Panc1 (cell line): Measurements from ENCODE around the gene GALP. TPM values are rescaled to one million over a fixed set of nuclear protein-coding genes. Genes with fewer than 3 reads are reported as not detected.
"Not testable (repeated sequence)": the region's sequence is repeated elsewhere in the genome, so short reads cannot be mapped to it uniquely, and the experiment has no call there.

Source experiments
- ATAC-seq: fragments of 200-7000 bp; cut with Tn5 transposase; 2 replicates; pipeline ENCODE4 v1.9.1; 2020; ENCODE audit warnings: mild to moderate bottlenecking, moderate library complexity
- BruUV-seq: library from RNA; stranded (reverse); fragments of 400-500 nt; replicated peaks from 2 replicates; lab custom pipeline; 2021; lab: Mats Ljungman, UMichigan
- CTCF ChIA-PET: fragments of 300-600 bp; sonication (Branson Sonifier 250); formaldehyde crosslinking; loops from one replicate; lab custom pipeline; 2022; ENCODE audit warnings: antibody characterized with exemption; lab: Charles Lee
- POLR2A ChIA-PET: fragments of 300-600 bp; sonication (Branson Sonifier 250); formaldehyde crosslinking; loops from one replicate; lab custom pipeline; 2022; ENCODE audit warnings: antibody characterized with exemption; lab: Charles Lee
- DNase-seq: peaks from one replicate; pipeline ENCODE4 v3.0.0-alpha.2; 2010; ENCODE audit warnings: low read depth, low spot score
- H3K27ac ChIP-seq: 2 replicates; pipeline ENCODE4 v1.5.1; 2011; ENCODE audit warnings: mild to moderate bottlenecking, low read length, inconsistent platforms
- H3K27me3 ChIP-seq: fragments of 200-500 bp; sonication (Bioruptor generic); 2 replicates; pipeline ENCODE4 v1.6.0; 2014; ENCODE audit warnings: low read length, inconsistent platforms; ENCODE audit not compliant: control insufficient read depth, insufficient read depth
- H3K36me3 ChIP-seq: fragments of 200-500 bp; sonication (Bioruptor generic); 2 replicates; pipeline ENCODE4 v1.5.1; 2014; ENCODE audit warnings: inconsistent platforms, mild to moderate bottlenecking, low read length, moderate library complexity; ENCODE audit not compliant: control insufficient read depth, insufficient read depth
- H3K4me1 ChIP-seq: 2 replicates; pipeline ENCODE4 v1.5.1; 2011; ENCODE audit warnings: inconsistent platforms, mild to moderate bottlenecking, low read length, moderate library complexity; ENCODE audit not compliant: control insufficient read depth, insufficient read depth
- H3K4me3 ChIP-seq, 2 experiments: 2 replicates each; pipeline ENCODE4 v1.5.1; 2011 to 2012; ENCODE audit warnings: low read depth in 2 of 2, low read length in 2 of 2, mild to moderate bottlenecking in 2 of 2, inconsistent platforms in 1 of 2, moderate library complexity in 1 of 2
- H3K9me3 ChIP-seq: fragments of 200-500 bp; sonication (Bioruptor generic); 2 replicates; pipeline ENCODE4 v1.5.1; 2014; ENCODE audit warnings: low read depth, mild to moderate bottlenecking, inconsistent platforms, low read length, moderate library complexity; ENCODE audit not compliant: control insufficient read depth, insufficient read depth
- CTCF ChIP-seq: fragments of 450-650 bp; IDR thresholded peaks from 2 replicates; pipeline ENCODE4 v1.5.1; 2017; ENCODE audit warnings: mild to moderate bottlenecking
- POLR2AphosphoS5 ChIP-seq: IDR thresholded peaks from 2 replicates; pipeline ENCODE4 v1.6.1; 2012; ENCODE audit warnings: mild to moderate bottlenecking, low read depth, low read length, moderate library complexity
- REST ChIP-seq, 2 experiments: IDR thresholded peaks; 2 replicates each; pipeline ENCODE4 v1.6.1; 2011 to 2012; ENCODE audit warnings: low read depth in 2 of 2, control low read depth in 1 of 2, low read length in 1 of 2, mild to moderate bottlenecking in 1 of 2, moderate library complexity in 1 of 2; ENCODE audit not compliant: insufficient read depth in 1 of 2
- SIN3A ChIP-seq: IDR thresholded peaks from 2 replicates; pipeline ENCODE4 v1.6.1; 2012; ENCODE audit warnings: low read depth, mild to moderate bottlenecking, low read length, moderate library complexity, borderline replicate concordance; ENCODE audit not compliant: insufficient read depth
- TCF7L2 ChIP-seq: IDR thresholded peaks from 2 replicates; pipeline ENCODE4 v1.6.1; 2011; ENCODE audit warnings: mild to moderate bottlenecking, low read depth, low read length, inconsistent platforms
- in situ Hi-C: cut with HindIII; loops from 2 replicates; pipeline ENCODE4 v1.10.0; 2016; ENCODE audit warnings: low sequenced_read_pairs, low pct_unique_long_range_greater_than_20kb
- intact Hi-C: fragments of 100-400 bp; cut with micrococcal nuclease; formaldehyde crosslinking; loops from one replicate; pipeline ENCODE4 v1.10.0; 2022; ENCODE audit not compliant: unreplicated experiment
- total RNA-seq: library from RNA; stranded (reverse); gene quantifications from one replicate; pipeline ENCODE4 v1.2.1, GENCODE V29; 2021; ENCODE audit not compliant: unreplicated experiment

Gene GALP
- total RNA-seq, 1 experiment from 2014 or later = not detected

GRCh38 chr19:56199687-56200086 is 23.9 kb downstream of the GALP start:
- no peaks in the 10 kb centered on the region for H3K4me1 ChIP-seq
- no peaks in the 10 kb centered on the region for H3K36me3 ChIP-seq
- no peak overlapping the region for H3K4me3 ChIP-seq
- ChIA-PET CTCF (no interaction called here), POLR2A (interaction anchor here (0.6 kb wide), 1 partner anchor 137 kb away, joined by 5 read pairs; no protein-coding TSS in a partner anchor)
- no peak for DNase-seq
- intact Hi-C loops = no loop called here
- no peak overlapping the region for H3K27ac ChIP-seq
- no peaks in the 10 kb centered on the region for H3K9me3 ChIP-seq
- 0 out of 2 replicates have a peak, but pooled peaks cover 2% of the 10 kb centered on the region for H3K27me3 ChIP-seq
- BruUV-seq = no TSS peak
- in situ Hi-C loops = no loop called here
- ATAC-seq = no peak
- TF ChIP-seq SIN3A (no peak), TCF7L2 (no peak), CTCF (no peak), POLR2AphosphoS5 (no peak), REST (IDR thresholded peaks at IDR 0.05; ENCODE audit: insufficient read depth in 1 of 2, low read depth in 2 of 2, low read length in 1 of 2) (no peak)

- Histone ChIP-seq H3K4me3 (no peak within 1 kb of the TSS), H3K27ac (no peak within 1 kb of the TSS), H3K27me3 (peaks cover 8% of the 10 kb centered on the region), H3K36me3 (no peaks in the 10 kb centered on the region), H3K9me3 (no peaks in the 10 kb centered on the region), H3K4me1 (no peaks in the 10 kb centered on the region)
- no TSS peak for BruUV-seq
- intact Hi-C loops (no loop called here), in situ Hi-C loops (no loop called here)
- DNase-seq = no peak
- ATAC-seq = no peak
- CTCF ChIA-PET = no interaction called here
- TF ChIP-seq CTCF = no peak
- no peak for TF ChIP-seq SIN3A
- POLR2A ChIA-PET = no interaction called here
Observed at GRCh38 chr19:56201973-56202372, 26.2 kb downstream of the GALP start, which contains the start of gene ZSCAN5C. Gene ZSCAN5C, plus strand, starts transcription at chr19:56202273. Its CDS starts 3,641 bp downstream, at chr19:56205914.

GRCh38 chr19:56207581-56207980 is 31.8 kb downstream of the GALP start:
- H3K27me3 ChIP-seq, intact Hi-C loops, POLR2A ChIA-PET, H3K4me3 ChIP-seq, H3K36me3 ChIP-seq, DNase-seq, CTCF ChIA-PET, H3K27ac ChIP-seq, ATAC-seq, BruUV-seq, H3K9me3 ChIP-seq, H3K4me1 ChIP-seq: not testable (repeated sequence)
- in situ Hi-C loops = loop anchor here (5.0 kb wide), 1 partner anchor 40 kb away; no protein-coding TSS in a partner anchor
